GM12878 (cell line): Measurements from ENCODE around the gene SYCP2.

Source experiments
- CTCF ChIP-seq, 3 experiments: IDR thresholded peaks in 2 of 3; conservative IDR thresholded peaks in 1 of 3; 2 replicates each; pipeline ENCODE4 v1.5.1; 2011; ENCODE audit warnings: low read depth in 3 of 3, low read length in 3 of 3, mild to moderate bottlenecking in 3 of 3, control low read depth in 2 of 3, moderate library complexity in 2 of 3, inconsistent platforms in 1 of 3, mixed read lengths in 1 of 3; ENCODE audit not compliant: control insufficient read depth in 2 of 3, insufficient read depth in 1 of 3; ENCODE audit errors: extremely low read depth in 1 of 3
- EGR1 ChIP-seq, 2 experiments: IDR thresholded peaks; 1 replicate in 1 of 2; 2 replicates in 1 of 2; pipeline ENCODE4 v1.6.1; 2011 to 2012; ENCODE audit warnings: low read depth in 2 of 2, low read length in 2 of 2, borderline replicate concordance in 1 of 2, mild to moderate bottlenecking in 1 of 2, moderate library complexity in 1 of 2
- ETV6 ChIP-seq, 2 experiments: fragments of 450-650 bp in 1 of 2; IDR thresholded peaks in 1 of 2; conservative IDR thresholded peaks in 1 of 2; 2 replicates each; pipeline ENCODE4 v1.6.1; 2014; ENCODE audit warnings: antibody characterized with exemption in 1 of 2, borderline replicate concordance in 1 of 2, low read depth in 1 of 2, mild to moderate bottlenecking in 1 of 2, moderate library complexity in 1 of 2
- JUNB ChIP-seq: IDR thresholded peaks from 2 replicates; pipeline ENCODE4 v1.6.1; 2016; ENCODE audit warnings: antibody characterized with exemption, mild to moderate bottlenecking
- NBN ChIP-seq: fragments of 450-650 bp; IDR thresholded peaks from 2 replicates; pipeline ENCODE4 v1.6.1; 2016
- POLR2A ChIP-seq: IDR thresholded peaks from 2 replicates; pipeline ENCODE4 v1.6.1; 2011; ENCODE audit warnings: low read depth, mild to moderate bottlenecking, low read length
- SP1 ChIP-seq: IDR thresholded peaks from one replicate; pipeline ENCODE4 v1.6.1; 2011; ENCODE audit warnings: low read depth, low read length
- SPI1 ChIP-seq: IDR thresholded peaks from 2 replicates; pipeline ENCODE4 v1.6.1; 2011; ENCODE audit warnings: low read depth, mild to moderate bottlenecking, low read length, moderate library complexity, borderline replicate concordance; ENCODE audit not compliant: insufficient read depth

- TF ChIP-seq POLR2A (no peak), EGR1 (IDR thresholded peaks at IDR 0.05; ENCODE audit: borderline replicate concordance in 1 of 2, low read depth in 2 of 2, low read length in 2 of 2) (no peak), SP1 (no peak), NBN (no peak), ETV6 (conservative IDR thresholded peaks at IDR 0.05 in 1 of 2, IDR thresholded peaks at IDR 0.05 in 1 of 2; ENCODE audit: borderline replicate concordance in 1 of 2, low read depth in 1 of 2) (no peak), JUNB (no peak), CTCF (IDR thresholded peaks at IDR 0.05 in 2 of 3, conservative IDR thresholded peaks at IDR 0.05 in 1 of 3; ENCODE audit: control insufficient read depth in 2 of 3, extremely low read depth in 1 of 3, insufficient read depth in 1 of 3, low read depth in 3 of 3, low read length in 3 of 3) (no peak), SPI1 (no peak)
Observed at GRCh38 chr20:59845472-59845871, 88.0 kb downstream of the SYCP2 start.
